ENCODE data around the gene DNAJB1. TPM values are rescaled to one million over a fixed set of nuclear protein-coding genes. Genes with fewer than 3 reads are reported as not detected.

The DNAJB1 gene
- total and polyA plus RNA-seq, 10 of the 15 experiments (the other 5 are each of a cell fraction or from before 2014, with no cell fraction given): 4.8 to 65.8 (median 34.9) TPM

DNA sequence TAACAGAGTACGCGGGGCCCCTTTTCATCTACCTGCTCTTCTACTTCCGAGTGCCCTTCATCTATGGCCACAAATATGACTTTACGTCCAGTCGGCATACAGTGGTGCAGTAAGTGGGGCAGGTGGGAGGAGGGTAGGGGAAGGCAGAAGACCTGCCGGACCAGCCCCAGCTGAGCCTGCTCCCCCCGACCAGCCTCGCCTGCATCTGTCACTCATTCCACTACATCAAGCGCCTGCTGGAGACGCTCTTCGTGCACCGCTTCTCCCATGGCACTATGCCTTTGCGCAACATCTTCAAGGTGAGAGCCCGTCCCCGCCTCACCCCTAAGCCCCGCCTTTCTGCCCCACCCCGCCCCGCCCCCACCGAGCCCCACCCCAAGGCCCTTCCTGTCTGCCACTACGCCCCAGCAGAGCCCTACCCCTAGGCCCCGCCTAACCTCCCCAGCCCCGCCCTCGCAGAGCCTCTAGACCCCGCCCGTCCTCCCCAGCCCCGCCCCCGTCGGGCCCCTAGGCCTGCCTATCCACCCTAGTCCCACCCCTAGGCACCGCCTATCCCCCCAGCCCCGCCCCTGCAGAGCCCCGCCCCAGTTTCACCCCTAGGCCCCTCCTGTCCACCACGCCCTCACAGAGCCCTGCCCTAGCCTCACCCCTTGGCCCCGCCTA, 45.9 kb upstream of the DNAJB1 start:
- Histone ChIP-seq H3K9me3 (replicated peaks; ENCODE audit: control insufficient read depth, insufficient read depth, low read length) (no peaks in the 10 kb centered on the region), H4K20me1 (ENCODE audit: control insufficient read depth, insufficient read depth) (no peaks in the 10 kb centered on the region), H3K36me3 (ENCODE audit: control insufficient read depth in 2 of 2, insufficient read depth in 2 of 2, low read length in 1 of 2) (peaks cover 0 to 12% of the 10 kb centered on the region in 2 experiments; a peak in 3 of 4 replicates), H3K27me3 (replicated peaks in 1 of 2; ENCODE audit: control insufficient read depth in 2 of 2, insufficient read depth in 2 of 2, low read length in 1 of 2) (no peaks in the 10 kb centered on the region), H3K4me3 (no peak overlapping the region), H3K4me1 (ENCODE audit: control insufficient read depth, insufficient read depth, low read length) (peaks cover 7% of the 10 kb centered on the region), H3K27ac (ENCODE audit: control insufficient read depth, insufficient read depth) (no peak overlapping the region), H3K4me2 (ENCODE audit: control insufficient read depth, insufficient read depth) (no peak overlapping the region), H3K79me2 (ENCODE audit: control insufficient read depth, insufficient read depth, low read length) (no peaks in the 10 kb centered on the region; the same call in 1 of the 2 replicates), H2AFZ (ENCODE audit: control insufficient read depth, low read depth, low read length) (no peak overlapping the region), H3K9ac (ENCODE audit: control insufficient read depth, insufficient read depth, low read length) (no peak overlapping the region)
- SMC1A ChIA-PET (ENCODE audit: uncharacterized antibody, unreplicated experiment): no interaction called here
- POLR2A ChIA-PET: no interaction called here
- intact Hi-C loops (cut with micrococcal nuclease; ENCODE audit: unreplicated experiment): no loop called here
- CTCF ChIA-PET: interaction anchor here (0.6 kb wide), 1 partner anchor 37 kb away, joined by 3 read pairs; no protein-coding TSS in a partner anchor
- peak; percentile 88 for ATAC-seq
- DNase-seq (ENCODE audit: low read depth, low spot score): no peak
- 93% methylated on average over 14 of the region's 33 CpGs for WGBS (ENCODE audit: insufficient coverage, insufficient replicate concordance, low lambda C conversion rate, missing lambda C conversion rate)
- in situ Hi-C loops (cut with MboI): no loop called here
- peak; percentile 13 for FAIRE-seq
- RAD21 ChIA-PET (ENCODE audit: unreplicated experiment): no interaction called here
- BruUV-seq (replicated peaks): no TSS peak
- TF ChIP-seq GABPA (IDR thresholded peaks at IDR 0.05; ENCODE audit: low read depth): no peak
- TF ChIP-seq TBL1XR1 (IDR thresholded peaks at IDR 0.05; ENCODE audit: low read depth, low read length): no peak
- no peak for TF ChIP-seq NR2C1 (IDR thresholded peaks at IDR 0.05)
- no peak for TF ChIP-seq MXI1 (IDR thresholded peaks at IDR 0.05; ENCODE audit: low read depth, low read length)
- TF ChIP-seq, protein P1, sequence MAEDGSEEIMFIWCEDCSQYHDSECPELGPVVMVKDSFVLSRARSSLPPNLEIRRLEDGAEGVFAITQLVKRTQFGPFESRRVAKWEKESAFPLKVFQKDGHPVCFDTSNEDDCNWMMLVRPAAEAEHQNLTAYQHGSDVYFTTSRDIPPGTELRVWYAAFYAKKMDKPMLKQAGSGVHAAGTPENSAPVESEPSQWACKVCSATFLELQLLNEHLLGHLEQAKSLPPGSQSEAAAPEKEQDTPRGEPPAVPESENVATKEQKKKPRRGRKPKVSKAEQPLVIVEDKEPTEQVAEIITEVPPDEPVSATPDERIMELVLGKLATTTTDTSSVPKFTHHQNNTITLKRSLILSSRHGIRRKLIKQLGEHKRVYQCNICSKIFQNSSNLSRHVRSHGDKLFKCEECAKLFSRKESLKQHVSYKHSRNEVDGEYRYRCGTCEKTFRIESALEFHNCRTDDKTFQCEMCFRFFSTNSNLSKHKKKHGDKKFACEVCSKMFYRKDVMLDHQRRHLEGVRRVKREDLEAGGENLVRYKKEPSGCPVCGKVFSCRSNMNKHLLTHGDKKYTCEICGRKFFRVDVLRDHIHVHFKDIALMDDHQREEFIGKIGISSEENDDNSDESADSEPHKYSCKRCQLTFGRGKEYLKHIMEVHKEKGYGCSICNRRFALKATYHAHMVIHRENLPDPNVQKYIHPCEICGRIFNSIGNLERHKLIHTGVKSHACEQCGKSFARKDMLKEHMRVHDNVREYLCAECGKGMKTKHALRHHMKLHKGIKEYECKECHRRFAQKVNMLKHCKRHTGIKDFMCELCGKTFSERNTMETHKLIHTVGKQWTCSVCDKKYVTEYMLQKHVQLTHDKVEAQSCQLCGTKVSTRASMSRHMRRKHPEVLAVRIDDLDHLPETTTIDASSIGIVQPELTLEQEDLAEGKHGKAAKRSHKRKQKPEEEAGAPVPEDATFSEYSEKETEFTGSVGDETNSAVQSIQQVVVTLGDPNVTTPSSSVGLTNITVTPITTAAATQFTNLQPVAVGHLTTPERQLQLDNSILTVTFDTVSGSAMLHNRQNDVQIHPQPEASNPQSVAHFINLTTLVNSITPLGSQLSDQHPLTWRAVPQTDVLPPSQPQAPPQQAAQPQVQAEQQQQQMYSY (CRISPR knock-in tag; IDR thresholded peaks at IDR 0.05): no peak
- no peak for TF ChIP-seq WRNIP1 (IDR thresholded peaks at IDR 0.05; ENCODE audit: borderline replicate concordance, low read depth, low read length)
- no peak for TF ChIP-seq POLR2AphosphoS2 (IDR thresholded peaks at IDR 0.05; ENCODE audit: low read depth, low read length)
- TF ChIP-seq KAT2A (conservative IDR thresholded peaks at IDR 0.05; ENCODE audit: control insufficient read depth, low read depth, low read length): no peak
- no peak for TF ChIP-seq JUNB (IDR thresholded peaks at IDR 0.05)
- TF ChIP-seq, protein P2, sequence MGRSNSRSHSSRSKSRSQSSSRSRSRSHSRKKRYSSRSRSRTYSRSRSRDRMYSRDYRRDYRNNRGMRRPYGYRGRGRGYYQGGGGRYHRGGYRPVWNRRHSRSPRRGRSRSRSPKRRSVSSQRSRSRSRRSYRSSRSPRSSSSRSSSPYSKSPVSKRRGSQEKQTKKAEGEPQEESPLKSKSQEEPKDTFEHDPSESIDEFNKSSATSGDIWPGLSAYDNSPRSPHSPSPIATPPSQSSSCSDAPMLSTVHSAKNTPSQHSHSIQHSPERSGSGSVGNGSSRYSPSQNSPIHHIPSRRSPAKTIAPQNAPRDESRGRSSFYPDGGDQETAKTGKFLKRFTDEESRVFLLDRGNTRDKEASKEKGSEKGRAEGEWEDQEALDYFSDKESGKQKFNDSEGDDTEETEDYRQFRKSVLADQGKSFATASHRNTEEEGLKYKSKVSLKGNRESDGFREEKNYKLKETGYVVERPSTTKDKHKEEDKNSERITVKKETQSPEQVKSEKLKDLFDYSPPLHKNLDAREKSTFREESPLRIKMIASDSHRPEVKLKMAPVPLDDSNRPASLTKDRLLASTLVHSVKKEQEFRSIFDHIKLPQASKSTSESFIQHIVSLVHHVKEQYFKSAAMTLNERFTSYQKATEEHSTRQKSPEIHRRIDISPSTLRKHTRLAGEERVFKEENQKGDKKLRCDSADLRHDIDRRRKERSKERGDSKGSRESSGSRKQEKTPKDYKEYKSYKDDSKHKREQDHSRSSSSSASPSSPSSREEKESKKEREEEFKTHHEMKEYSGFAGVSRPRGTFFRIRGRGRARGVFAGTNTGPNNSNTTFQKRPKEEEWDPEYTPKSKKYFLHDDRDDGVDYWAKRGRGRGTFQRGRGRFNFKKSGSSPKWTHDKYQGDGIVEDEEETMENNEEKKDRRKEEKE (IDR thresholded peaks at IDR 0.05): no peak
- TF ChIP-seq ATF7 (IDR thresholded peaks at IDR 0.05; ENCODE audit: low read depth): no peak
- TF ChIP-seq GATAD2B (conservative IDR thresholded peaks at IDR 0.05; ENCODE audit: low read depth): no peak
- no peak for TF ChIP-seq CHD4 (IDR thresholded peaks at IDR 0.05)
- no peak for TF ChIP-seq SRF (IDR thresholded peaks at IDR 0.05; ENCODE audit: low read depth in 2 of 2, low read length in 2 of 2)
- TF ChIP-seq SREBF2 (IDR thresholded peaks at IDR 0.05; ENCODE audit: low read length): no peak
